Urinary bladder (tissue), 4 donors: Measurements from ENCODE around the gene SLC9A8. TPM values are rescaled to one million over a fixed set of nuclear protein-coding genes. Genes with fewer than 3 reads are reported as not detected.

Source experiments
- DNase-seq: peaks from one replicate; pipeline ENCODE4 v3.0.0-alpha.2; 2015; ENCODE audit errors: extremely low spot score
- H3K27ac ChIP-seq: one replicate; pipeline ENCODE4 v1.5.1; 2013; ENCODE audit warnings: low read depth, mild to moderate bottlenecking, moderate library complexity
- H3K36me3 ChIP-seq: one replicate; pipeline ENCODE4 v1.6.1; 2013; ENCODE audit warnings: mild to moderate bottlenecking, moderate library complexity; ENCODE audit not compliant: insufficient read depth
- H3K4me1 ChIP-seq: one replicate; pipeline ENCODE4 v1.6.1; 2013; ENCODE audit warnings: mild to moderate bottlenecking, moderate library complexity; ENCODE audit not compliant: insufficient read depth
- H3K4me3 ChIP-seq: one replicate; pipeline ENCODE4 v1.5.1; 2013; ENCODE audit warnings: low read depth, low read length
- WGBS: extraction: QIAGEN DNeasy Blood & Tissue Kit; methylation state at CpG from one replicate; pipeline ENCODE4 v1.1.7; 2013; 5-methylcytosine and 5-hydroxymethylcytosine counted together
- polyA plus RNA-seq: library from polyadenylated mRNA; stranded (reverse); fragments of 200-250 nt; gene quantifications from one replicate; pipeline ENCODE4 v1.2.3, GENCODE V29; 2013
- total RNA-seq: library from RNA; depleted of rRNA; stranded (reverse); fragments of >200 nt; gene quantifications from one replicate; pipeline ENCODE4 v1.2.3, GENCODE V29; 2014
- donor health status: healthy with polysubstance abuse.
- donor health status: healthy.

The SLC9A8 gene
- total and polyA plus RNA-seq, 2 donors = 7.6 to 9.7 TPM

GRCh38 chr20:49872056-49872455, 59.4 kb downstream of the SLC9A8 start:
- WGBS = 98% methylated on average over 1 of the region's 1 CpG
- DNase-seq = no peak
- Histone ChIP-seq H3K4me1 (no peaks in the 10 kb centered on the region), H3K4me3 (no peak overlapping the region), H3K36me3 (no peaks in the 10 kb centered on the region), H3K27ac (no peak overlapping the region)

GRCh38 chr20:49874696-49875095, 62.1 kb downstream of the SLC9A8 start:
- WGBS = 36% methylated on average over 6 of the region's 6 CpGs
- H3K27ac ChIP-seq = no peak overlapping the region
- no peak for DNase-seq
- no peaks in the 10 kb centered on the region for H3K4me1 ChIP-seq
- no peak overlapping the region for H3K4me3 ChIP-seq
- no peaks in the 10 kb centered on the region for H3K36me3 ChIP-seq

- DNase-seq = no peak
Observed at GRCh38 chr20:49877386-49877921, 64.8 kb downstream of the SLC9A8 start.

GRCh38 chr20:49878977-49879376, 66.3 kb downstream of the SLC9A8 start:
- Histone ChIP-seq H3K36me3 (no peaks in the 10 kb centered on the region), H3K4me3 (no peak overlapping the region), H3K4me1 (no peaks in the 10 kb centered on the region), H3K27ac (no peak overlapping the region)
- DNase-seq = no peak
- 95% methylated on average over 1 of the region's 1 CpG for WGBS

More at GRCh38 chr20:49877386-49877921, 64.8 kb downstream of the SLC9A8 start:
- H3K4me3 ChIP-seq = no peak overlapping the region
- no peak overlapping the region for H3K27ac ChIP-seq
- no peaks in the 10 kb centered on the region for H3K4me1 ChIP-seq
- no peaks in the 10 kb centered on the region for H3K36me3 ChIP-seq
- 53% methylated on average over 4 of the region's 4 CpGs for WGBS

DNA sequence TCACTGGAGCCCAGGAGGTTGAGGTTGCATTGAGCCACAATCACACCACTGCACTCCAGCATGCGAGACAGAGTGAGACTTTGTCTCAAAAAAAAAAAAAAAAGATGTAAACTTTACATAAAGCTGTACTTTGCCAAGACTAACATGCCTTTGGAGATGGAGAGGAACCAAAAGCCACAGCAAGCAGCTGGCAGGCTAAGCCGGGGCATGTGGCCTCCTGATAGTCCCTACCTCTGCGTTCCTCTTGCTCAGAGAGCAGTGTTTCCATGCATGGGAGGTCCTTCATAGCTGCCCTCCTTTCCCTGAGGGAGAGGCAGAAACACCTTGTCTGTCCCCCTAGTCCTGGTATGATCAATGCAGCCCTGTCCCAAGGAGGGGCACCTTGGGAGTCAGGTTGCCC, 67.5 kb downstream of the SLC9A8 start:
- H3K4me3 ChIP-seq = no peak overlapping the region
- H3K27ac ChIP-seq = no peak overlapping the region
- WGBS = 39% methylated on average over 3 of the region's 3 CpGs
- H3K36me3 ChIP-seq = no peaks in the 10 kb centered on the region
- DNase-seq = no peak
- H3K4me1 ChIP-seq = no peaks in the 10 kb centered on the region

- no peak overlapping the region for H3K27ac ChIP-seq
- 83% methylated on average over 15 of the region's 15 CpGs for WGBS
- DNase-seq = no peak
Observed at GRCh38 chr20:49880724-49881445, 68.3 kb downstream of the SLC9A8 start.

DNA sequence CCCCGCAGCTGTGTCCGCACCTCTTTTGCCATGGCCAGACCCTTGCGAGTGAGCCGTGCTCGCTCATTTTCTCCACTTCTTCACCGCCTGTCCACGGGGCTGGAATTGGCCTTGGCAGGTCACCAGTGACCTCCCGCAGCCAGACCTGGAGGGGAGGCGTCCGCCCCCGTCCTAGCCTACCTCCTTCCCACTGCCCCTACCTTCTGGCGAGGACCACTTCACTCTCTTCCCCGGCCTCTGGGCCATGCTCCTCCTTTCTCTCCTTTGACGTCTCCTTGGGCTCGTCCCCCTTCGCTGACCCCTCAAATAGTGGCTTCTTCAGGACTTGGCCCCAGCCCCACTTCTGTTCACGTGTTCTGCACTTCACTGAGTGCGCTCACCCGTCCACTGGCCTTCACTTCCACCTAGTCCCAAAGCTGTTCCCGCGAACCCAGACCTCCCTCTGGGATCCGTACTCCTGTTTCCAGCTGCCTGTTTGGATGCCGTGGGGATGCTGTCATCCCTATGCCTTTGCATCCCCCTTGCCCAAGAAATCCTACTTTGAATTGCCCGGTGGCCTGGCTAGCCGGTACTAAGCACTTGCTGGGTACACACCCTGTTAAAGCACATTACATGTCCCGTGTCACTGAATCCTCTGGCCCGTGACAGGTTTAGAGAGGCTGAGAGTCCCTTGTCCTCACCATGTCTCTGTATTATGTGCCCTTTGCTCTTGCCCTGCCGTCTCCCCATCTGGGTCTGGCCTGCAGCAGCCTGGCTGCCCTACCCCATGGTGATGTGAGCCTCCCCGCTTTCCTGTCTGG, 69.7 kb downstream of the SLC9A8 start:
- H3K27ac ChIP-seq = no peak overlapping the region
- no peak overlapping the region for H3K4me3 ChIP-seq
- H3K36me3 ChIP-seq = no peaks in the 10 kb centered on the region
- no peaks in the 10 kb centered on the region for H3K4me1 ChIP-seq
- DNase-seq = no peak
- WGBS = 90% methylated on average over 29 of the region's 29 CpGs

More at GRCh38 chr20:49880724-49881445, 68.3 kb downstream of the SLC9A8 start:
- Histone ChIP-seq H3K36me3 (no peaks in the 10 kb centered on the region), H3K4me1 (no peaks in the 10 kb centered on the region), H3K4me3 (no peak overlapping the region)

GRCh38 chr20:49883246-49883802, 70.7 kb downstream of the SLC9A8 start:
- H3K27ac ChIP-seq = no peak overlapping the region
- H3K4me3 ChIP-seq = no peak overlapping the region
- no peaks in the 10 kb centered on the region for H3K36me3 ChIP-seq
- no peak for DNase-seq
- 93% methylated on average over 10 of the region's 10 CpGs for WGBS
- H3K4me1 ChIP-seq = no peaks in the 10 kb centered on the region

DNA sequence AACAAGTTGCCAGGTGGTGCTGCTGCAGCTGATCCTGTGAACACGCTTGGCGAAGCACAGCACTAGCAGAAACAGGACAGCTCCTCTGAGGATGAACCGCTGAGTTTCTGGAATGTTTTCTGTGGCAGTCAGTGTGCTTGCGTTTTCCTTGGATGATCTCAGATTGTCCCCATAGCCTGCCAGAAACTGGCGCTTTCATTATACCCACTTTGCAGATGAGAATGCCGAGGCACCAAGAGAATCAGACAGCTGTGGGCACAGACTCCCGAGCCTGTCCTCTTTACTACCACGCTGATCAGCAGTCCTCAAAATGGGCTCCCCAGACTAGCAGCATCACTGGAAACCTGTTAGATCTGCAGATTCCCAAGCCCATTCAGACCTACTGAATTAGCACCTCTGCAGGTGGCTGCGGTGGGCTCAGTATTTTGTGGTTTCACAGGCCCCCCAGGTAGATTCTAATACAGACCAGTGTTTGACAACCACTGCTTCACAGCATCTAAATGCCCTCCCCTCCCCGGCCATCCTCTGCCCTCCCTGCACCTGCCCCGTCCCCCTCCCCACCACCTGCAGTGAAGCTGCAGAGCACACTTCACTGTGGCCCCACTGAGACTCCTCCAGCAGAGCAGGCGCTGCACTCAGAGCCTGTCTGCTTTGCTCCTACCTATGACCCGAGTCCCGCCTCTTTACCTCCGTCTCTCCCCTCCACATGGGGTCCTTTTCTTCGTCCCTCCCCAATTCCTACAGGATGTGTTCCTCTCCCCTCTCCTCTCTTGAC, 73.1 kb downstream of the SLC9A8 start:
- H3K4me3 ChIP-seq = no peak overlapping the region
- no peaks in the 10 kb centered on the region for H3K4me1 ChIP-seq
- 89% methylated on average over 16 of the region's 16 CpGs for WGBS
- no peak overlapping the region for H3K27ac ChIP-seq
- DNase-seq = no peak
- H3K36me3 ChIP-seq = no peaks in the 10 kb centered on the region

GRCh38 chr20:49886571-49887213, 74.1 kb downstream of the SLC9A8 start:
- no peaks in the 10 kb centered on the region for H3K4me1 ChIP-seq
- H3K36me3 ChIP-seq = no peaks in the 10 kb centered on the region
- no peak overlapping the region for H3K4me3 ChIP-seq
- WGBS = 84% methylated on average over 30 of the region's 30 CpGs
- no peak overlapping the region for H3K27ac ChIP-seq
- no peak for DNase-seq

DNA sequence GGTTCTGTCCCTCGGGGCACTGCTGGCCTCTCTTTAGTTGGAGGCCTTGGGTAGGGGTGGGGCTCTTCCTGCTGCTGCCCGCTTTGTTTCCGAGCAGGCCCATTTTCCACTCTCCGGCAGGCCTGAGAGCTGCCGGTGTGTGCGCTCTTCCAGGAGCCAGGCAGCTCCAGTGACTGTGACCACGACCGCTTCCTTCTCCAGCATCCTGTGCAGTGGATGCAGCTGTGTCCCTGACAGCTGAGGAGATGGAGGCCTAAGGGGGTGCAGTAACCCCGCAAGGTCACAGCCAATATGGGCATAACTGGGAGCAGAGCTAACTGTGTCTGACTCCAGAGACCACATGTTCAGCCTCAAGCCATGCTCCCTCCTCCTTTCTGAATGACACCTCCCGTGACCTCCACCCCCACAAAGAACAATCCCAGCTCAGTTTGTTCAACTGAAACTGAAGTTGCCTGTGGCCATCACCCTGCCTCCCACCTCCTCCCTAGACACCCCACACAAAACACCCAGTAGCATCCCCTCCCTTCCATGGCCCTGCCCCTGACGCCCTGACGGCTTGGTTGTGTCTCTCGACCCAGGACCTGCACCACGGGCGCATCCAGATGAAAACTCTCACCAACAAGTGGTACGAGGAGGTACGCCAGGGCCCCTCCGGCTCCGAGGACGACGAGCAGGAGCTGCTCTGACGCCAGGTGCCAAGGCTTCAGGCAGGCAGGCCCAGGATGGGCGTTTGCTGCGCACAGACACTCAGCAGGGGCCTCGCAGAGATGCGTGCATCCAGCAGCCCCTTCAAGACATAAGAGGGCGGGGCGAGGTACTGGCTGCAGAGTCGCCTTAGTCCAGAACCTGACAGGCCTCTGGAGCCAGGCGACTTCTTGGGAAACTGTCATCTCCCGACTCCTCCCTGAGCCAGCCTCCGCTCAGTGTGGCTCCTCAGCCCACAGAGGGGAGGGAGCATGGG, 74.9 kb downstream of the SLC9A8 start:
- H3K4me3 ChIP-seq = no peak overlapping the region
- 81% methylated on average over 32 of the region's 32 CpGs for WGBS
- no peak for DNase-seq
- H3K36me3 ChIP-seq = no peaks in the 10 kb centered on the region
- H3K27ac ChIP-seq = peak overlapping the region; percentile 24
- no peaks in the 10 kb centered on the region for H3K4me1 ChIP-seq
